D721Med (cell line): Measurements from ENCODE around the gene DOHH.
"Not testable (repeated sequence)": the region's sequence is repeated elsewhere in the genome, so short reads cannot be mapped to it uniquely, and the experiment has no call there.

Experiments
- DNase-seq: peaks from one replicate; pipeline ENCODE4 v3.0.0; 2011; ENCODE audit warnings: low spot score; ENCODE audit not compliant: insufficient read length
- FAIRE-seq: peaks from 2 replicates; lab custom pipeline; 2011; peaks lifted over from hg19 to GRCh38; lab: Jason Lieb, UNC
- TF ChIP-seq, protein P1 (sequence below): IDR thresholded peaks from 2 replicates; pipeline ENCODE4 v1.5.1; 2012; ENCODE audit warnings: mild to moderate bottlenecking, control low read depth; ENCODE audit not compliant: insufficient read depth; ENCODE audit errors: missing control alignments

Gene DOHH

DNA sequence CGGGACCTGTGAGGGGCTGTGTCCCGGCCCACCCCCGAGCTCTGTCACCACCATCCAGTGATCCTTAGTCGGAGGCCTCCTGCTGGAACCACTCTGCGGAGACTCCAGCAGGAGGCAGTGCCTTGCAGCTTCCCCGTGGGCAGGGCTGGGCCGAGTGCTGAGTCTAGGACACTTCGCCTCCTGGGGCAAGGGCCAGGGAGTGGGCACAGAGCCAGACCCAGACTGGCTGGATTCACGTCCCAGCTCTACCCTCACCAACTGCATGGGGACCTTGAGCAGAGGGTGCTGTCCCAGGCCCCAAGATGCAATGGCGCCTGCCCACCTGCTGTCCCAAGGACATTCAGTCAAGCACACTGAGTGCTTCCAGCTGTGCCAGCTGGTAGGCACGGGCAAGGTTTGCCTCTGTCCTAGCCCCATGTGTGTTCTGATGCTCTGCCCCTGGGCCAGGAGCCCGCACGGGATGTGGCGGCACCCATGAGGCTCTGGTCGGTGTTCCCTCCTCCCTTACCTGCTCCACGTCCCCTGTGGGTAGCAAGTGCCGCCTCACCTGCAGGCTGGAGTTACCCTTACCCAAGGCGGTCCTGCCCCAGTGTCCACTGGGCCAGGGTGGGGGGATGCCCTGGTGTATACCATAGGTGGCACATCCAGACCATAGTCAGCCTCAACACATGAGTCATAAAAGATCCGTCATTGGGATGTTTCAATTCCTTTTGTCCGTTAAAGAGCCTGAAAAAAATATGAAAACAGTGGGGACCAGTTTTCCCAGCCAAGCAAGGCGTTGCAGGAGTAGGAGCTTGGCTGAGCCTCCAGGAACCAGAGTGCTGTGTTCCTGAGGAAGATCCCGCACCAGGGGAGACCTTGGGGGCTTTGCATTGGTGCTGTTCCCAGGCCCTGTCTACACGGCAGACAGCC, 13.0 kb upstream of the DOHH start:
- TF ChIP-seq, protein P1, sequence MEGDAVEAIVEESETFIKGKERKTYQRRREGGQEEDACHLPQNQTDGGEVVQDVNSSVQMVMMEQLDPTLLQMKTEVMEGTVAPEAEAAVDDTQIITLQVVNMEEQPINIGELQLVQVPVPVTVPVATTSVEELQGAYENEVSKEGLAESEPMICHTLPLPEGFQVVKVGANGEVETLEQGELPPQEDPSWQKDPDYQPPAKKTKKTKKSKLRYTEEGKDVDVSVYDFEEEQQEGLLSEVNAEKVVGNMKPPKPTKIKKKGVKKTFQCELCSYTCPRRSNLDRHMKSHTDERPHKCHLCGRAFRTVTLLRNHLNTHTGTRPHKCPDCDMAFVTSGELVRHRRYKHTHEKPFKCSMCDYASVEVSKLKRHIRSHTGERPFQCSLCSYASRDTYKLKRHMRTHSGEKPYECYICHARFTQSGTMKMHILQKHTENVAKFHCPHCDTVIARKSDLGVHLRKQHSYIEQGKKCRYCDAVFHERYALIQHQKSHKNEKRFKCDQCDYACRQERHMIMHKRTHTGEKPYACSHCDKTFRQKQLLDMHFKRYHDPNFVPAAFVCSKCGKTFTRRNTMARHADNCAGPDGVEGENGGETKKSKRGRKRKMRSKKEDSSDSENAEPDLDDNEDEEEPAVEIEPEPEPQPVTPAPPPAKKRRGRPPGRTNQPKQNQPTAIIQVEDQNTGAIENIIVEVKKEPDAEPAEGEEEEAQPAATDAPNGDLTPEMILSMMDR, result no peak
- DNase-seq (no peak), FAIRE-seq (no peak)

DNA sequence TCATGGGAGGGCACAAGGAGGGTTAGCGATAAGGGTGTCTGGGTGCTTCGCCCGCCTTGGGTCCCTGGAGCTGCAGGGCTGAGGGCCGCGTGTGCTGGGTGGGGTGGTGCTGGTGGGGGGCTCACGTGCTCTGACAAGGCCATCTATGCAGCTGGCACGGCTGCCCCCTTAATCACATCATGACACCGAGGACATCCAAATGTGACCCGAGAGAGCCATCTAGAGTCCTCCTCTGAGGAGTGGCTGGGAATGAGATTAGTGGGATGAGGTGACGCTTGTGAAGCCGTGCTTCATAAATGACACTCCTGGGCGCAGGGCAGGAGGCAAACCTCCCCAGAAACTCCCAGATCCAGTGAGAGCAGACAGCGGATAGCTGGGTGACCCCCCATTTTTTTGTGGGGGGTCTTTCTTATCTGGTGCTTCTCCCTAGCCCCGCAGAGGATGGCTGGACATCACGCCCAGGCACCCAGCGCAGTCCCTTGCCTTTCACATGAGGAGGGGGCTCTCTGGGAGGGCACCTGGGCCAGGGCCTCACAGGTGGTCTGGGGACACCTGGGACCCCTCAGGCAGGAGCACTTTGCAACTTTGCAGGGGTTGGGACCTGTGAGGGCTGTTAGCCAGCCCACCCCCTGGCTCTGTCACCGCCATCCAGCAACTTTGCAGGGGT, 12.2 kb upstream of the DOHH start:
- no peak for DNase-seq
- FAIRE-seq, result no peak
- TF ChIP-seq, protein P1, result no peak

DNA sequence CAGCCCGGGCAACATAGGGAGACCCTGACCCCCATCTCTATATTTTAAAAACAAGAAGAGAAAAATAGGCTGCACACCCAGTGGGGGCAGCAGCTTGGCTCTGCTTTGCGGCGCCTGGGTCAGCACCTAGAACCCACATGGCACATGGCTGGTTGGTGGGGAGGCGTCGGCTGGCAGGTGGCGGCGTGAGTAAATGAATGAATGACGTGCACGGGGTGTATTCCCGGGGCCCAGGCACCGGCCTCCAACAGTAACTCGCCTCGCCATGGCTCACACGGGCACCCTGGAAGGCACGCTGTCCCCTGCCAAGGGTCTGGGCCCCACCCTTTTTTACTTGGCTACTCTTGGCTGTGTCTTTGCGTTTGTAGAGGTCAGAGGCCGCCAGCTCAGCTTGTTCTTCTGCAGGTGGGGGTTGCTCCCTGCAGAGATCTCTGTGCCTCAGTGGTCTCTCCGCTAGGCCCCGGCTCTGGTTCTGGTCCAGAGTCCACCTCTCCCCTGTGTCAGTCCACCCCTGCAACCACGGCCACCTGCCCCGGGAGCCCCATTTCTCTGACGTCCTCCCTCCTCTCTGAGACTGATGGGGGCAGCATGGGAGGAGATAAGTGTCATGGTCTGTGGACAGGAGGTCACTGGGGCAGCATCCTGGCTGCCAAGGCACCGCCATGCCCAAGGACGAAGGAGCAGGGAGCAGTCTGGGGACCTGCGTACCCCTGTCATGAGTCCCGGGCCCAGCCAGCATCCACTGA, 11.2 kb upstream of the DOHH start:
- FAIRE-seq, result no peak
- TF ChIP-seq, protein P1, result no peak
- no peak for DNase-seq

DNA sequence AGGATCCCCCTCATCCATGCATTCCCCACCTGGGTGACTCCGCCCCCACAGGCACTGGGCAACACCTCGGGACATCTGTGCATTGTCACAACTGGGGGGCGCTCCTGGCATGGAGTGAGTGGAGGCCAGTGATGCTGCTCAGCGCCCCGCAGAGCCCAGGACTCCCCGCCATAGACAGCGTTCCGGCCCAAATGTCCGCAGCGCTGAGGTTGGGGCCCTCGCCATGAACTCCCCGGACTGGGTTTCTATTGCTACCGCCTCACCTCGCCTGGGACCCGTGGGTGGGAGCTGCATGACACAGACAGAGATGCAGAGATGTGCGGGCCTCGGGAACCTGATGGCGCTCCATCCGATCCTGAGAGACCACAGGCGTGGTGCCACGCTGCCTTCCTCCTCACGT, 10.3 kb upstream of the DOHH start:
- TF ChIP-seq, protein P1, result no peak
- FAIRE-seq (no peak), DNase-seq (no peak)

DNA sequence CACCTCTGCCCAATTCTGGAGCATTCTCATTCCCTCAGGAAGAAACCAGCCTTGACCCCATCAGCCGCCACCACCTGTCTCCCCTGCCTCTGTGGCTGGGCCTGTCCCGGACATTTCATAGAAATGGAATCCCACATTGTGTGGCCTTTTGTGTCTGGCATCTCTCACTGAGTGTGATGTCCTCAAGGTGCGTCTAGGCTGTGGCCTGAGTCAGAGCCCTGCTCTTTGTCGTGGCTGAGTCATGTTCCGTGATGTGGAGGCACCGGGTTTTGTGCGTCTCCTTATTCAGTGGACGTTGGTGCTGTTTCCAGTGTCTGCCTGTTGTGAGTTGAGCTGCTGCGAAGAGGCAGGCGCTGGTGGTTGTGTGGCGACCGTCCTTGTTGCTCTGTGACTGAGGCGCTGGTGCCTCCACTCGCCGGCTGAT, 9.1 kb upstream of the DOHH start:
- TF ChIP-seq, protein P1, result no peak
- FAIRE-seq (no peak), DNase-seq (no peak)

DNA sequence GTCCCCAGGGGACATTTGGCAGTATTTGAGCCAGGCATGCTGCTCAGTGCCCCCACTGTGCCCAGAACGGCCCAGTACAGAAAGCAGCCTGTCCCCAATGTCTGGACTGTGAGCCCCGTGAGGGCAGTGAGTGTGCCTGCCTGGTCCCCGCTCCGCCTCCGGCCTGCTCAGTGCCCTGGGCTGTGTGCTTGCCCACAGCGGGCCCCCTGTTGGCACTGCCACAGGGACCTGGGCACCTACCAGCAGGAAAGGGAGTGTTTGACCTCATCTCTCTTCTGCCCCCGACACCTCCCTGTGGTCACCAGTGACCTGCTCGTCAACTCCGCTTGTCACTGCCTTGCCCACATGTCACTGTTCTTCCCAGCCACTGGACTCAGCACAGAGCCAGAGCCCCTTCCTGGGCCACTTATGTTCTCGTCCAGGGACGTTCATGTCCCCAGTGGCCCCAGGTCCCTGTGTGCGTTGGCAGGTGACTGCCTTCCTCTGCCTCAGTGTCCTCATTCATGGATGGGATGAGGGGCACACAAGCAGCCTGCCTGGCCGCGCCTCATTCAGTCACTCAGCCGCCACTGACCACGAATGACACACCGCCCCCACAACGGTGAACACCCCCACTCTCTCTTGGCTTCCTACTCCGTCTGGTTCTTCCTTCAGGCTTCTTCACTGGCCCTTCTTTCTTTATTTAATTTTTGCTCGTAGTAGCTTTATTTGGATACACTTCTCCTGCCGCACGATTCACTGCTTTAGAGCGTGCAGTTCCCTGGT, 8.5 kb upstream of the DOHH start:
- TF ChIP-seq, protein P1, result no peak
- DNase-seq (no peak), FAIRE-seq (no peak)

DNA sequence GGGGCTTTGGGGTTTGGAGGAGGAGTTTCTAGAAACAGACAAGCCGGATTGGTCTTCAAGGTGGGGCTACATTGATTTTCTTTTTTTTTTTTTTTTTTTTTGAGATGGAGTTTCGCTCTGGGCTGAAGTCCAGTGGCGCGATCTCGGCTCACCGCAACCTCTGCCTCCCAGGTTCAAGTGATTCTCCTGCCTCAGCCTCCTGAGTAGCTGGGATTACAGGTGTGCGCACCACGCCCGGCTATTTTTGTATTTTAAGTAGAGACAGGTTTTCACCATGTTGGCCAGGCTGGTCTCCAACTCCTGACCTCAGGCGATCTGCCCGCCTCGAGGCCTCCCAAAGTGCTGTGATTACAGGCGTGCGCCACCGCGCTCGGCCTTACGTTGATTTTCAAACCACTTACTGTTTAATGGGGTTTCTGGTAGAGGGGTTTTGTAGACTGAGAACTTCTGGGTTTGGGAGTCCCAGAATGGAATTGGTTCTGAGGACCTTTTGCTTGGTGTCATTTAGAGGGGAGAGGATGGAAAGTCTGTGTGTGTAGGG, 7.7 kb upstream of the DOHH start:
- DNase-seq, FAIRE-seq: not testable (repeated sequence)
